ENCODE results near the gene CRISP1.
"Not testable (repeated sequence)": the region's sequence is repeated elsewhere in the genome, so short reads cannot be mapped to it uniquely, and the experiment has no call there.

CRISP1 gene

GRCh38 chr6:49866485-49866943 lies at the start of gene CRISP1:
TSS of gene CRISP1 (minus strand) at chr6:49866535. CDS start at chr6:49857400, 9,135 bp downstream.
- Histone ChIP-seq H3K9ac (ENCODE audit: low read length in 2 of 2) (no peak within 1 kb of the TSS), H3K9me3 (ENCODE audit: control insufficient read depth in 2 of 2, low read length in 2 of 2) (peaks cover 0 to 3% of the 10 kb centered on the region in 2 donors), H3K27ac (ENCODE audit: low read length) (no peak within 1 kb of the TSS), H3K4me1 (ENCODE audit: control insufficient read depth, insufficient read depth, low read length) (no peaks in the 10 kb centered on the region), H3K4me3 (ENCODE audit: low read length in 2 of 2) (no peak within 1 kb of the TSS), H3K36me3 (ENCODE audit: control insufficient read depth in 2 of 2, insufficient read depth in 2 of 2, low read length in 2 of 2) (no peaks in the 10 kb centered on the region), H3K27me3 (ENCODE audit: control insufficient read depth in 1 of 2, insufficient read depth in 2 of 2, low read length in 2 of 2) (no peaks in the 10 kb centered on the region)

GRCh38 chr6:49915035-49915434 lies 48.7 kb upstream of the CRISP1 start:
- H3K27ac ChIP-seq (ENCODE audit: low read length): no peak overlapping the region
- H3K4me1 ChIP-seq (ENCODE audit: control insufficient read depth, insufficient read depth, low read length): no peaks in the 10 kb centered on the region

GRCh38 chr6:49913636-49914375 lies 47.5 kb upstream of the CRISP1 start:
- Histone ChIP-seq H3K27ac (ENCODE audit: low read length) (no peak overlapping the region), H3K36me3 (ENCODE audit: control insufficient read depth in 2 of 2, insufficient read depth in 2 of 2, low read length in 2 of 2) (no peaks in the 10 kb centered on the region), H3K9ac (ENCODE audit: low read length in 2 of 2) (no peak overlapping the region), H3K9me3 (ENCODE audit: control insufficient read depth in 2 of 2, low read length in 2 of 2) (no peaks in the 10 kb centered on the region), H3K27me3 (ENCODE audit: control insufficient read depth in 1 of 2, insufficient read depth in 2 of 2, low read length in 2 of 2) (no peaks in the 10 kb centered on the region), H3K4me1 (ENCODE audit: control insufficient read depth, insufficient read depth, low read length) (no peaks in the 10 kb centered on the region), H3K4me3 (ENCODE audit: low read length in 2 of 2) (no peak overlapping the region)

More at GRCh38 chr6:49915035-49915434, 48.7 kb upstream of the CRISP1 start:
- no peaks in the 10 kb centered on the region for H3K9me3 ChIP-seq (ENCODE audit: control insufficient read depth in 2 of 2, low read length in 2 of 2)
- H3K4me3 ChIP-seq (ENCODE audit: low read length in 2 of 2): no peak overlapping the region
- no peaks in the 10 kb centered on the region for H3K27me3 ChIP-seq (ENCODE audit: control insufficient read depth in 1 of 2, insufficient read depth in 2 of 2, low read length in 2 of 2)
- H3K9ac ChIP-seq (ENCODE audit: low read length in 2 of 2): no peak overlapping the region
- no peaks in the 10 kb centered on the region for H3K36me3 ChIP-seq (ENCODE audit: control insufficient read depth in 2 of 2, insufficient read depth in 2 of 2, low read length in 2 of 2)

GRCh38 chr6:49912196-49912595 lies 45.9 kb upstream of the CRISP1 start:
- H3K27me3 ChIP-seq (ENCODE audit: control insufficient read depth in 1 of 2, insufficient read depth in 2 of 2, low read length in 2 of 2): no peaks in the 10 kb centered on the region
- no peak overlapping the region for H3K4me3 ChIP-seq (ENCODE audit: low read length in 2 of 2)
- H3K4me1 ChIP-seq (ENCODE audit: control insufficient read depth, insufficient read depth, low read length): no peaks in the 10 kb centered on the region
- H3K36me3 ChIP-seq (ENCODE audit: control insufficient read depth in 2 of 2, insufficient read depth in 2 of 2, low read length in 2 of 2): no peaks in the 10 kb centered on the region
- no peaks in the 10 kb centered on the region for H3K9me3 ChIP-seq (ENCODE audit: control insufficient read depth in 2 of 2, low read length in 2 of 2)
- no peak overlapping the region for H3K9ac ChIP-seq (ENCODE audit: low read length in 2 of 2)
- H3K27ac ChIP-seq (ENCODE audit: low read length): no peak overlapping the region

- Histone ChIP-seq H3K4me3 (ENCODE audit: low read length in 2 of 2) (no peak overlapping the region), H3K27ac (ENCODE audit: low read length) (no peak overlapping the region), H3K9me3 (ENCODE audit: control insufficient read depth in 2 of 2, low read length in 2 of 2) (no peaks in the 10 kb centered on the region), H3K27me3 (ENCODE audit: control insufficient read depth in 1 of 2, insufficient read depth in 2 of 2, low read length in 2 of 2) (no peaks in the 10 kb centered on the region), H3K9ac (ENCODE audit: low read length in 2 of 2) (no peak overlapping the region), H3K4me1 (ENCODE audit: control insufficient read depth, insufficient read depth, low read length) (no peaks in the 10 kb centered on the region), H3K36me3 (ENCODE audit: control insufficient read depth in 2 of 2, insufficient read depth in 2 of 2, low read length in 2 of 2) (no peaks in the 10 kb centered on the region)
Measured at GRCh38 chr6:49911252-49911651, 44.9 kb upstream of the CRISP1 start.

GRCh38 chr6:49909563-49909962 lies 43.2 kb upstream of the CRISP1 start:
- no peaks in the 10 kb centered on the region for H3K27me3 ChIP-seq (ENCODE audit: control insufficient read depth in 1 of 2, insufficient read depth in 2 of 2, low read length in 2 of 2)
- no peak overlapping the region for H3K9ac ChIP-seq (ENCODE audit: low read length in 2 of 2)
- no peaks in the 10 kb centered on the region for H3K36me3 ChIP-seq (ENCODE audit: control insufficient read depth in 2 of 2, insufficient read depth in 2 of 2, low read length in 2 of 2)
- no peak overlapping the region for H3K4me3 ChIP-seq (ENCODE audit: low read length in 2 of 2)
- H3K9me3 ChIP-seq (ENCODE audit: control insufficient read depth in 2 of 2, low read length in 2 of 2): no peaks in the 10 kb centered on the region
- no peaks in the 10 kb centered on the region for H3K4me1 ChIP-seq (ENCODE audit: control insufficient read depth, insufficient read depth, low read length)
- H3K27ac ChIP-seq (ENCODE audit: low read length): no peak overlapping the region

GRCh38 chr6:49906526-49906925 lies 40.2 kb upstream of the CRISP1 start:
- H3K4me1 ChIP-seq (ENCODE audit: control insufficient read depth, insufficient read depth, low read length): no peaks in the 10 kb centered on the region
- no peak overlapping the region for H3K4me3 ChIP-seq (ENCODE audit: low read length in 2 of 2)
- no peaks in the 10 kb centered on the region for H3K9me3 ChIP-seq (ENCODE audit: control insufficient read depth in 2 of 2, low read length in 2 of 2)
- H3K36me3 ChIP-seq (ENCODE audit: control insufficient read depth in 2 of 2, insufficient read depth in 2 of 2, low read length in 2 of 2): no peaks in the 10 kb centered on the region
- no peak overlapping the region for H3K27ac ChIP-seq (ENCODE audit: low read length)
- no peaks in the 10 kb centered on the region for H3K27me3 ChIP-seq (ENCODE audit: control insufficient read depth in 1 of 2, insufficient read depth in 2 of 2, low read length in 2 of 2)
- no peak overlapping the region for H3K9ac ChIP-seq (ENCODE audit: low read length in 2 of 2)

- Histone ChIP-seq H3K9ac (ENCODE audit: low read length in 2 of 2) (no peak overlapping the region), H3K4me1 (ENCODE audit: control insufficient read depth, insufficient read depth, low read length) (no peaks in the 10 kb centered on the region), H3K27me3 (ENCODE audit: control insufficient read depth in 1 of 2, insufficient read depth in 2 of 2, low read length in 2 of 2) (no peaks in the 10 kb centered on the region), H3K9me3 (ENCODE audit: control insufficient read depth in 2 of 2, low read length in 2 of 2) (no peaks in the 10 kb centered on the region), H3K36me3 (ENCODE audit: control insufficient read depth in 2 of 2, insufficient read depth in 2 of 2, low read length in 2 of 2) (no peaks in the 10 kb centered on the region), H3K27ac (ENCODE audit: low read length) (no peak overlapping the region), H3K4me3 (ENCODE audit: low read length in 2 of 2) (no peak overlapping the region)
Measured at GRCh38 chr6:49905296-49905695, 39.0 kb upstream of the CRISP1 start.

GRCh38 chr6:49902856-49903255 lies 36.5 kb upstream of the CRISP1 start:
- H3K9ac ChIP-seq (ENCODE audit: low read length in 2 of 2): no peak overlapping the region
- no peaks in the 10 kb centered on the region for H3K27me3 ChIP-seq (ENCODE audit: control insufficient read depth in 1 of 2, insufficient read depth in 2 of 2, low read length in 2 of 2)
- no peaks in the 10 kb centered on the region for H3K9me3 ChIP-seq (ENCODE audit: control insufficient read depth in 2 of 2, low read length in 2 of 2)
- no peaks in the 10 kb centered on the region for H3K36me3 ChIP-seq (ENCODE audit: control insufficient read depth in 2 of 2, insufficient read depth in 2 of 2, low read length in 2 of 2)
- H3K4me3 ChIP-seq (ENCODE audit: low read length in 2 of 2): no peak overlapping the region
- no peak overlapping the region for H3K27ac ChIP-seq (ENCODE audit: low read length)
- H3K4me1 ChIP-seq (ENCODE audit: control insufficient read depth, insufficient read depth, low read length): no peaks in the 10 kb centered on the region

GRCh38 chr6:49898904-49899566 lies 32.7 kb upstream of the CRISP1 start:
- H3K9ac ChIP-seq (ENCODE audit: low read length in 2 of 2): no peak overlapping the region
- H3K9me3 ChIP-seq (ENCODE audit: control insufficient read depth in 2 of 2, low read length in 2 of 2): no peaks in the 10 kb centered on the region

GRCh38 chr6:49895553-49895952 lies 29.2 kb upstream of the CRISP1 start:
- not testable (repeated sequence) for H3K9me3 ChIP-seq (ENCODE audit: control insufficient read depth in 2 of 2, low read length in 2 of 2); H3K9ac ChIP-seq (ENCODE audit: low read length in 2 of 2); H3K36me3 ChIP-seq (ENCODE audit: control insufficient read depth in 2 of 2, insufficient read depth in 2 of 2, low read length in 2 of 2); H3K27ac ChIP-seq (ENCODE audit: low read length); H3K4me1 ChIP-seq (ENCODE audit: control insufficient read depth, insufficient read depth, low read length); H3K27me3 ChIP-seq (ENCODE audit: control insufficient read depth in 1 of 2, insufficient read depth in 2 of 2, low read length in 2 of 2); H3K4me3 ChIP-seq (ENCODE audit: low read length in 2 of 2)

More at GRCh38 chr6:49898904-49899566, 32.7 kb upstream of the CRISP1 start:
- H3K4me3 ChIP-seq (ENCODE audit: low read length in 2 of 2): no peak overlapping the region
- no peak overlapping the region for H3K27ac ChIP-seq (ENCODE audit: low read length)
- H3K36me3 ChIP-seq (ENCODE audit: control insufficient read depth in 2 of 2, insufficient read depth in 2 of 2, low read length in 2 of 2): no peaks in the 10 kb centered on the region
- H3K4me1 ChIP-seq (ENCODE audit: control insufficient read depth, insufficient read depth, low read length): no peaks in the 10 kb centered on the region
- no peaks in the 10 kb centered on the region for H3K27me3 ChIP-seq (ENCODE audit: control insufficient read depth in 1 of 2, insufficient read depth in 2 of 2, low read length in 2 of 2)
